ENCODE data around the gene CELSR1.

The CELSR1 gene

GRCh38 chr22:46353483-46354105, 183.8 kb downstream of the CELSR1 start:
- TF ChIP-seq CTCF (IDR thresholded peaks at IDR 0.05; ENCODE audit: insufficient read depth, missing control alignments), result no peak
- no peak for FAIRE-seq
- no peak for DNase-seq (ENCODE audit: insufficient read length, low spot score)

GRCh38 chr22:46352691-46353386, 184.6 kb downstream of the CELSR1 start:
- FAIRE-seq (no peak), DNase-seq (ENCODE audit: insufficient read length, low spot score) (no peak)

GRCh38 chr22:46352276-46352675, 185.1 kb downstream of the CELSR1 start:
- no peak for FAIRE-seq
- no peak for DNase-seq (ENCODE audit: insufficient read length, low spot score)
- TF ChIP-seq CTCF (IDR thresholded peaks at IDR 0.05; ENCODE audit: insufficient read depth, missing control alignments), result no peak

More at GRCh38 chr22:46352691-46353386, 184.6 kb downstream of the CELSR1 start:
- TF ChIP-seq CTCF (IDR thresholded peaks at IDR 0.05; ENCODE audit: insufficient read depth, missing control alignments), result no peak

GRCh38 chr22:46351767-46352166, 185.7 kb downstream of the CELSR1 start:
- FAIRE-seq, result no peak
- no peak for DNase-seq (ENCODE audit: insufficient read length, low spot score)
- no peak for TF ChIP-seq CTCF (IDR thresholded peaks at IDR 0.05; ENCODE audit: insufficient read depth, missing control alignments)

GRCh38 chr22:46351131-46351735, 186.2 kb downstream of the CELSR1 start:
- FAIRE-seq (no peak), DNase-seq (ENCODE audit: insufficient read length, low spot score) (no peak)
- no peak for TF ChIP-seq CTCF (IDR thresholded peaks at IDR 0.05; ENCODE audit: insufficient read depth, missing control alignments)

- no peak for DNase-seq (ENCODE audit: insufficient read length, low spot score)
- no peak for TF ChIP-seq CTCF (IDR thresholded peaks at IDR 0.05; ENCODE audit: insufficient read depth, missing control alignments)
- FAIRE-seq, result no peak
These were observed 186.8 kb downstream of the CELSR1 start for GRCh38 chr22:46350646-46351045.

GRCh38 chr22:46350121-46350520, 187.3 kb downstream of the CELSR1 start:
- DNase-seq (ENCODE audit: insufficient read length, low spot score) (no peak), FAIRE-seq (no peak)
- no peak for TF ChIP-seq CTCF (IDR thresholded peaks at IDR 0.05; ENCODE audit: insufficient read depth, missing control alignments)
